ENCODE data around the gene DIDO1. TPM values are rescaled to one million over a fixed set of nuclear protein-coding genes. Genes with fewer than 3 reads are reported as not detected.

DIDO1 gene
- polyA plus RNA-seq, 1 of the 3 experiments (the other 2 are of a cell fraction): 14.7 TPM

- ChIA-PET CTCF (interaction anchor here (0.7 kb wide), 1 partner anchor 11 kb away, joined by 3 read pairs; no protein-coding TSS in a partner anchor), POLR2A (no interaction called here)
- Histone ChIP-seq H4K20me1 (ENCODE audit: insufficient read depth) (0 out of 2 replicates have a peak, but pooled peaks cover 3% of the 10 kb centered on the region), H3K9me3 (no peaks in the 10 kb centered on the region), H3K9ac (no peak overlapping the region), H3K4me2 (no peak overlapping the region), H2AFZ (ENCODE audit: low read depth) (no peak overlapping the region), H3K27me3 (ENCODE audit: insufficient read depth) (peaks cover 22% of the 10 kb centered on the region; the same call in 1 of the 2 replicates), H3K79me2 (ENCODE audit: insufficient read depth) (no peaks in the 10 kb centered on the region), H3K4me3 (ENCODE audit: low read depth in 2 of 2, low read length in 1 of 2) (no peak overlapping the region), H3K36me3 (replicated peaks in 1 of 2; ENCODE audit: control insufficient read depth in 1 of 2, insufficient read depth in 2 of 2, low read length in 1 of 2) (no peaks in the 10 kb centered on the region), H3K27ac (ENCODE audit: low read depth in 2 of 2, low read length in 1 of 2) (no peak overlapping the region), H3K4me1 (ENCODE audit: control insufficient read depth in 1 of 2, insufficient read depth in 2 of 2, low read depth in 1 of 2, low read length in 1 of 2) (peaks cover 0 to 3% of the 10 kb centered on the region in 2 experiments; a peak in 1 of 4 replicates), H3K9me2 (no peaks in the 10 kb centered on the region), H3F3A (replicated peaks; ENCODE audit: insufficient read depth) (no peaks in the 10 kb centered on the region)
- WGBS (ENCODE audit: low lambda C conversion rate): 41% methylated on average over 17 of the region's 21 CpGs
- no peak for DNase-seq
- no peak for TF ChIP-seq USF1 (IDR thresholded peaks at IDR 0.05; ENCODE audit: borderline replicate concordance, low read depth)
Observed at GRCh38 chr20:62968378-62969178, 42.3 kb upstream of the DIDO1 start.

GRCh38 chr20:62967628-62968351 is 41.5 kb upstream of the DIDO1 start:
- Histone ChIP-seq H3K27ac (ENCODE audit: low read depth in 2 of 2, low read length in 1 of 2) (no peak overlapping the region), H3K4me3 (ENCODE audit: low read depth in 2 of 2, low read length in 1 of 2) (no peak overlapping the region), H3K36me3 (replicated peaks in 1 of 2; ENCODE audit: control insufficient read depth in 1 of 2, insufficient read depth in 2 of 2, low read length in 1 of 2) (no peaks in the 10 kb centered on the region), H3K4me1 (ENCODE audit: control insufficient read depth in 1 of 2, insufficient read depth in 2 of 2, low read depth in 1 of 2, low read length in 1 of 2) (peaks cover 0 to 2% of the 10 kb centered on the region in 2 experiments; a peak in 1 of 4 replicates), H3K9ac (no peak overlapping the region), H2AFZ (ENCODE audit: low read depth) (no peak overlapping the region), H3K9me3 (no peaks in the 10 kb centered on the region), H3F3A (replicated peaks; ENCODE audit: insufficient read depth) (no peaks in the 10 kb centered on the region), H3K27me3 (ENCODE audit: insufficient read depth) (peaks cover 14% of the 10 kb centered on the region; the same call in 1 of the 2 replicates), H3K4me2 (no peak overlapping the region), H4K20me1 (ENCODE audit: insufficient read depth) (0 out of 2 replicates have a peak, but pooled peaks cover 3% of the 10 kb centered on the region), H3K9me2 (no peaks in the 10 kb centered on the region), H3K79me2 (ENCODE audit: insufficient read depth) (no peaks in the 10 kb centered on the region)
- no peak for TF ChIP-seq EP300 (IDR thresholded peaks at IDR 0.05; ENCODE audit: borderline replicate concordance in 1 of 2, low read depth in 1 of 2, low read length in 1 of 2)
- no peak for TF ChIP-seq GATA2 (CRISPR knock-in tag; IDR thresholded peaks at IDR 0.05)
- TF ChIP-seq MXI1 (IDR thresholded peaks at IDR 0.05; ENCODE audit: low read depth, low read length): no peak
- WGBS (ENCODE audit: low lambda C conversion rate): 55% methylated on average over 18 of the region's 27 CpGs
- DNase-seq: no peak
- ChIA-PET POLR2A (no interaction called here), CTCF (interaction anchor here (0.7 kb wide), 2 partner anchors 12 to 145 kb away, joined by 3 to 4 read pairs; no protein-coding TSS in a partner anchor)

- H3K4me2 ChIP-seq: no peak overlapping the region
- no peak overlapping the region for H3K9ac ChIP-seq
- no peak for DNase-seq
- no peak overlapping the region for H3K4me3 ChIP-seq (ENCODE audit: low read depth in 2 of 2, low read length in 1 of 2)
- H3K36me3 ChIP-seq (replicated peaks in 1 of 2; ENCODE audit: control insufficient read depth in 1 of 2, insufficient read depth in 2 of 2, low read length in 1 of 2): no peaks in the 10 kb centered on the region
- H3K4me1 ChIP-seq (ENCODE audit: control insufficient read depth in 1 of 2, insufficient read depth in 2 of 2, low read depth in 1 of 2, low read length in 1 of 2): no peaks in the 10 kb centered on the region; a peak in 1 of 4 replicates
- ChIA-PET CTCF (interaction anchor here (0.7 kb wide), 1 partner anchor 145 kb away, joined by 4 read pairs; no protein-coding TSS in a partner anchor), POLR2A (no interaction called here)
- no peak overlapping the region for H2AFZ ChIP-seq (ENCODE audit: low read depth)
- WGBS (ENCODE audit: low lambda C conversion rate): 71% methylated on average over 5 of the region's 6 CpGs
- H3K9me3 ChIP-seq: no peaks in the 10 kb centered on the region
- no peaks in the 10 kb centered on the region for H3F3A ChIP-seq (replicated peaks; ENCODE audit: insufficient read depth)
- H3K9me2 ChIP-seq: no peaks in the 10 kb centered on the region
- 0 out of 2 replicates have a peak, but pooled peaks cover 3% of the 10 kb centered on the region for H4K20me1 ChIP-seq (ENCODE audit: insufficient read depth)
- 0 out of 2 replicates have a peak, but pooled peaks cover 11% of the 10 kb centered on the region for H3K27me3 ChIP-seq (ENCODE audit: insufficient read depth)
- H3K79me2 ChIP-seq (ENCODE audit: insufficient read depth): no peaks in the 10 kb centered on the region
- no peak overlapping the region for H3K27ac ChIP-seq (ENCODE audit: low read depth in 2 of 2, low read length in 1 of 2)
- TF ChIP-seq MEF2A (IDR thresholded peaks at IDR 0.05; ENCODE audit: borderline replicate concordance, low read depth) (no peak), FOXM1 (IDR thresholded peaks at IDR 0.05; ENCODE audit: low read depth) (no peak), USF2 (IDR thresholded peaks at IDR 0.05; ENCODE audit: borderline replicate concordance, low read depth, low read length) (no peak), TAF1 (IDR thresholded peaks at IDR 0.05; ENCODE audit: borderline replicate concordance, low read depth, low read length) (no peak), RFX5 (IDR thresholded peaks at IDR 0.05; ENCODE audit: low read length) (no peak), FOXJ3 (CRISPR knock-in tag; IDR thresholded peaks at IDR 0.05) (no peak), SIN3A (IDR thresholded peaks at IDR 0.05; ENCODE audit: borderline replicate concordance, low read depth, low read length) (no peak), YY1 (IDR thresholded peaks at IDR 0.05; ENCODE audit: low read depth) (no peak), USF1 (IDR thresholded peaks at IDR 0.05; ENCODE audit: borderline replicate concordance, low read depth) (no peak), IRF3 (IDR thresholded peaks at IDR 0.05; ENCODE audit: low read depth, low read length) (no peak), TEAD4 (IDR thresholded peaks at IDR 0.05; ENCODE audit: borderline replicate concordance, insufficient read depth) (no peak), CHD2 (IDR thresholded peaks at IDR 0.05; ENCODE audit: low read length, partially characterized antibody) (no peak), GATA2 (CRISPR knock-in tag; IDR thresholded peaks at IDR 0.05) (no peak)
Observed at GRCh38 chr20:62967149-62967501, 40.8 kb upstream of the DIDO1 start.
